Spinal cord (tissue), 10 donors: Measurements from ENCODE around the gene WBP1L. TPM values are rescaled to one million over a fixed set of nuclear protein-coding genes. Genes with fewer than 3 reads are reported as not detected.

Experiments
- DNase-seq, 6 donors: peaks; one replicate each; pipeline versions ENCODE4 v3.0.0 to v3.0.0-alpha.2; 2013 to 2015; ENCODE audit warnings: low spot score in 6 of 6, low read depth in 4 of 6
- H3K27ac ChIP-seq: one replicate; pipeline ENCODE4 v1.5.1; 2013; ENCODE audit warnings: low read depth, low read length, control low read depth
- H3K27me3 ChIP-seq: one replicate; pipeline ENCODE4 v1.6.1; 2013; ENCODE audit warnings: low read length; ENCODE audit not compliant: control insufficient read depth, insufficient read depth
- H3K36me3 ChIP-seq: one replicate; pipeline ENCODE4 v1.6.1; 2013; ENCODE audit warnings: low read length; ENCODE audit not compliant: control insufficient read depth, insufficient read depth
- H3K4me1 ChIP-seq: one replicate; pipeline ENCODE4 v1.6.1; 2013; ENCODE audit warnings: low read length; ENCODE audit not compliant: control insufficient read depth, insufficient read depth
- H3K4me3 ChIP-seq: one replicate; pipeline ENCODE4 v1.5.1; 2013; ENCODE audit warnings: low read depth, low read length, control low read depth
- H3K9me3 ChIP-seq: one replicate; pipeline ENCODE4 v1.6.1; 2013; ENCODE audit warnings: low read length; ENCODE audit not compliant: control insufficient read depth, insufficient read depth
- WGBS: methylation state at CpG from one replicate; pipeline ENCODE4 v1.1.5; 2013; ENCODE audit warnings: missing lambda C conversion rate; ENCODE audit not compliant: insufficient coverage; 5-methylcytosine and 5-hydroxymethylcytosine counted together
- polyA plus RNA-seq, 2 donors: library from polyadenylated mRNA; unstranded; fragments of 120-200 nt; gene quantifications; one replicate each; pipeline ENCODE4 v1.2.1, GENCODE V29; 2013; ENCODE audit not compliant: insufficient read length in 2 of 2
- small RNA-seq: library from RNA; depleted of rRNA; stranded (forward); fragments of <200 nt; gene quantifications from one replicate; pipeline ENCODE3, GENCODE V24; 2014; ENCODE audit warnings: low replicate concordance
- total RNA-seq, 2 donors: library from RNA; depleted of rRNA in 1 of 2; stranded (reverse); fragments of 120-200 nt in 1 of 2; fragments of >200 nt in 1 of 2; gene quantifications; one replicate each; pipeline versions ENCODE4 v1.2.3 to v1.2.4, GENCODE V29; 2013 to 2014
- donor health status: healthy.

WBP1L gene
- total and polyA plus RNA-seq, 4 donors: 39.8 to 55.1 (median 49.2) TPM

- Histone ChIP-seq H3K27me3 (no peaks in the 10 kb centered on the region), H3K9me3 (no peaks in the 10 kb centered on the region), H3K4me1 (peaks cover 9% of the 10 kb centered on the region), H3K36me3 (peaks cover 7% of the 10 kb centered on the region), H3K27ac (no peak overlapping the region), H3K4me3 (no peak overlapping the region)
- WGBS: no CpG with 5 or more reads among the region's 3 CpGs
- DNase-seq: no peak
Measured at GRCh38 chr10:102865620-102866019, 121.9 kb downstream of the WBP1L start.

Small RNA genes within 50 kb of the gene (small RNA-seq; reads per million reads assigned to genes)
- gene RNU6-1231P: not detected

Other genes starting within 250 kb of the WBP1L start
- gene ACTR1A, start 241.2 kb upstream of the WBP1L start, total RNA-seq: 100 to 1,000 TPM; 113 to 134 TPM
- gene ACTR1A, start 241.2 kb upstream of the WBP1L start, polyA plus RNA-seq: 100 to 1,000 TPM; 175 to 177 TPM
- gene SUFU, start 240.0 kb upstream of the WBP1L start, total RNA-seq: 10 to 100 TPM in 1 of 2 donors, 1 to 10 TPM in 1; 6.8 to 11.0 TPM
- gene SUFU, start 240.0 kb upstream of the WBP1L start, polyA plus RNA-seq: 10 to 100 TPM; 24.8 to 27.0 TPM
- 10 to 100 TPM; 42.2 to 59.8 TPM for gene TRIM8, start 99.5 kb upstream of the WBP1L start, total RNA-seq
- 100 to 1,000 TPM; 144 to 156 TPM for gene TRIM8, start 99.5 kb upstream of the WBP1L start, polyA plus RNA-seq
- gene ARL3, start 29.6 kb upstream of the WBP1L start, total RNA-seq: 10 to 100 TPM; 22.6 to 23.2 TPM
- 10 to 100 TPM; 57.9 to 61.1 TPM for gene ARL3, start 29.6 kb upstream of the WBP1L start, polyA plus RNA-seq
- 1 to 10 TPM; 6.9 to 9.9 TPM for gene SFXN2, start 29.3 kb upstream of the WBP1L start, total RNA-seq
- 10 to 100 TPM in 1 of 2 donors, 1 to 10 TPM in 1; 8.0 to 14.6 TPM for gene SFXN2, start 29.3 kb upstream of the WBP1L start, polyA plus RNA-seq
- gene CYP17A1, start 93.5 kb downstream of the WBP1L start, total RNA-seq: under 1 TPM; 0.44 to 0.79 TPM
- under 1 TPM; 0.63 to 0.66 TPM for gene CYP17A1, start 93.5 kb downstream of the WBP1L start, polyA plus RNA-seq
- 10 to 100 TPM; 46.2 to 49.3 TPM for gene BORCS7, start 110.3 kb downstream of the WBP1L start, total RNA-seq
- gene BORCS7, start 110.3 kb downstream of the WBP1L start, polyA plus RNA-seq: 10 to 100 TPM; 46.8 to 65.1 TPM
- gene AS3MT, start 125.5 kb downstream of the WBP1L start, total RNA-seq: 10 to 100 TPM in 1 of 2 donors, 1 to 10 TPM in 1; 7.8 to 10.7 TPM
- 10 to 100 TPM; 11.1 to 11.8 TPM for gene AS3MT, start 125.5 kb downstream of the WBP1L start, polyA plus RNA-seq
- gene CNNM2, start 174.3 kb downstream of the WBP1L start, total RNA-seq: 10 to 100 TPM in 1 of 2 donors, 1 to 10 TPM in 1; 9.5 to 13.0 TPM
- 10 to 100 TPM; 12.6 to 13.8 TPM for gene CNNM2, start 174.3 kb downstream of the WBP1L start, polyA plus RNA-seq